HFF-Myc (cell line): ENCODE measurements around the gene NFAM1.

Experiments used
- DNase-seq: peaks from one replicate; pipeline ENCODE4 v3.0.0-alpha.2; 2011; ENCODE audit warnings: low read depth; ENCODE audit errors: extremely low read depth
- H3K4me3 ChIP-seq: replicated peaks from 2 replicates; pipeline ENCODE4 v1.5.1; 2011; ENCODE audit warnings: low read depth, mild to moderate bottlenecking, control low read depth, low read length
- TF ChIP-seq, protein P1 (sequence below): IDR thresholded peaks from 2 replicates; pipeline ENCODE4 v1.5.1; 2012; ENCODE audit warnings: mild to moderate bottlenecking, low read depth, low read length, control low read depth; ENCODE audit errors: missing control alignments

The NFAM1 gene

DNA sequence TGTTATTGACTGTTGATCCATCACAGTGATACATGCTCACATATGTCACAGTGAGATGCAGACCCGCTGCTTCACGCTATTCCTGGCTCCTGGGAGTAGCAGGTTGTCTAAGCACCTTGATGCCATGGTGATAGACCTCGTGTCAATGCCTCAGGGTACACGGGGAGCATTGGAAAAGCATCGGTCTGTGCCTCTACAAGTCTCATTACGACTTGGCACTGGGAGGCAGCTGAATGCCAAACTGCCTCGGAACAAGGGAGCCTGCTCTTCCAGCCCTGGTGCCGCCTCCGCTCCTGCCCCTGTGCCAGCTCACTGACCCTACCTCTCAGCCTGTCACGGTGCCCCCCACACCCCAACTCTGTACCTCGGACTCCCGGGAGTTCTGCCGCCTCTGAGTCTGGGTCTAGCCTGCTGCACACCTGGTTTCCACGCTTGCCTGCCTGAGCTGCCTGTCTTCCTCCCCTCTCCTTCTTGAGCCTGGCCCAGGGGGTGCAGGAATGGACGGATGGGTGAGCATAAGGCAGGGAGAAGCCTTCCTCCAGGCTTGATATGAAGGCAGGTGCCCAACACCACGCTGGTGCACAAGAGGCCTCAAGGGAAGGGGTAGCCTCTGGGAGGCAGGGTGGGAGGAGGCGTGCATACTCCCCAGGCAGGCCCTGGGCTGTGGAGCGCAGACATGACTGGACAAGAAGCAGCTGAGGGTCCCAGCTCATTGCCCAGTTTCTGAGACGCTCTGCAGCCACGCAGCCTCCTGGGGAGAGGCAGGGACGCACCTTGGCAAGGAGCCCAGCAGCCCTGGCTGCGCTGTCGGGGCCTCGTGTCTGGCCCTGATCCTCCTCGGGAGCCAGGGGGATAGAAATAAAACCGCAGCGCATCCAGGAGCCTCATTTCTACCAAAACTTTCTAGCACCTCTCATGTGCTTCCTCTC lies 1.8 kb upstream of the NFAM1 start:
- TF ChIP-seq, protein P1, sequence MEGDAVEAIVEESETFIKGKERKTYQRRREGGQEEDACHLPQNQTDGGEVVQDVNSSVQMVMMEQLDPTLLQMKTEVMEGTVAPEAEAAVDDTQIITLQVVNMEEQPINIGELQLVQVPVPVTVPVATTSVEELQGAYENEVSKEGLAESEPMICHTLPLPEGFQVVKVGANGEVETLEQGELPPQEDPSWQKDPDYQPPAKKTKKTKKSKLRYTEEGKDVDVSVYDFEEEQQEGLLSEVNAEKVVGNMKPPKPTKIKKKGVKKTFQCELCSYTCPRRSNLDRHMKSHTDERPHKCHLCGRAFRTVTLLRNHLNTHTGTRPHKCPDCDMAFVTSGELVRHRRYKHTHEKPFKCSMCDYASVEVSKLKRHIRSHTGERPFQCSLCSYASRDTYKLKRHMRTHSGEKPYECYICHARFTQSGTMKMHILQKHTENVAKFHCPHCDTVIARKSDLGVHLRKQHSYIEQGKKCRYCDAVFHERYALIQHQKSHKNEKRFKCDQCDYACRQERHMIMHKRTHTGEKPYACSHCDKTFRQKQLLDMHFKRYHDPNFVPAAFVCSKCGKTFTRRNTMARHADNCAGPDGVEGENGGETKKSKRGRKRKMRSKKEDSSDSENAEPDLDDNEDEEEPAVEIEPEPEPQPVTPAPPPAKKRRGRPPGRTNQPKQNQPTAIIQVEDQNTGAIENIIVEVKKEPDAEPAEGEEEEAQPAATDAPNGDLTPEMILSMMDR = no peak
- no peak overlapping the region for H3K4me3 ChIP-seq
- no peak for DNase-seq

DNA sequence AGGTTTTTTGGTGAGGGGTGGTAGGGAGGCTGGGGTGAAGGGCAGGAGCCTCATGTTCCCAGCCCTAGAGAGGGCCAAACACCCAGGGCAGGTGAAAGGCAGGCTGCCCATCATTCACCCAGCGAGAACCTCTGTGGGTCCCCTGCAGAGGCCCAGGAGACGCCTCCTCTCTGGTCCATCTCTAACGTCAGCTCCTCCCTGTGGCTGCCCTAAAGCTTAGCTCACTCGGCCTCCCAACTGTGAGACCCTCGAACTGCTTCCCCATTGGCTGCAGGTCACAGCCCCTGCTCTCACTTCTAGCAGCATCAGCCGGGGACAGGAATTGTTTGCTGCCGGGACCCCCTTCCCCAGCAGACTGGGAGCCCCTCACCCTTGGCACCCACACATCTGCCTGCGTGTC lies 615 bp upstream of the NFAM1 start:
- TF ChIP-seq, protein P1 = no peak
- no peak for DNase-seq
- H3K4me3 ChIP-seq = no peak overlapping the region

DNA sequence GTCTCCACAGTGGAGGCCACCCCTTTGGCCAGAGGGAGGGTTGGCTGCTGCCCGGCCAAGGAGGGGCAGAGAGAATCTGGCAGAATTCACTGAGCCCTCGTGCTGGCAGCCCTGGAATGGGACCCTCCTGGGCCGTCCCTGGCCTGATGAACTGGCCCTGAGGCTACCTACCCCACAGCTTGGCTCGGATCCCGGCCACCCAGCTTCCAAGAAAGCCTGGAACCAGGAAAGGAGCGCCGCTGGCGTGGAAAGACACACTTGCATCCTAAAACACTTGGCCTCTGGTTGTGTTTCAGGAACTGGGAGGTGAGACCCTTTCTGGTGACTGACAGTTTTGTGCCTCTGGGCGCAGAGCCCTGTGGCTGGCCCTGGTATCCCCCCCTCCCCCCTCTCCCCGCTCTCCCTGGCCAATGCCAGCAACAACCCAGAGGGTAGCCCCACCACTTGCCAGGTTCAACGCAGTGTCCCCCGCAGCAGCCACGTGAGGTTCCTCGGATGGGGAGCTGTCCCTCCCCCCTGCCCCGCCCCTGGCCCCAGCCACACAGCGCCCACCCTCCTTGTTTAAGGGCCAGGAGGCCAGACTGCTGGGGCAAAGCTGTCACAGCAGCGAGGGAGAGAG lies 693 bp downstream of the NFAM1 start:
- TF ChIP-seq, protein P1 = no peak
- no peak for DNase-seq
- no peak overlapping the region for H3K4me3 ChIP-seq

DNA sequence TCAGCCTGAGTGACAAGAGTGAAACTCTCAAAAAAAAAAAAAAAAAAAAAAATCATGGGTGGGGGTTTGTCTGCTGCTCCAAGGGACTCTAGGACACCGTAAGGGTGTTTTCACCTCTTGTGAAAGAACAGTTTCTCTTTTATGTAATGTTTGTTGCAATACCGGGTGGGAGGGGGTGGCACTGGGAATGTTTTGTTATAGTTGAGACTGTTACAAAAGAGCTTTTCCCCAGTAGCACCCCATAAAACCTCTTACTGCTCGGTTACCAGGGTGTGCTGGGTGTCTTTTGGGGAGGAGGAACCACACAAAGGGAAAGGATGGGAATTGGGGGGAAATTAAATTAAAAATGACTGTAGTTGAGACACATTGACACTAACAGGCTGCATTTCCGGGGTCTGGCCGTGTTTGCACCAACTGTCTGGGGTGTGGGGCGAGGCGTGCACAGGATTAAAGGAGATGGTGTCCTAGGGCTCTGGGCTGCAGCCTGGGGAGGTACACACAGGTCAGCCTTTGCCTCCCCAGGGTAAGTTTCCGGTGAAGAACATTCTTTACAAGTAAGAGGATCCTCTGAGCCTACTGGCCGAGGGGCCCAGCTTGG lies 1.6 kb downstream of the NFAM1 start:
- H3K4me3 ChIP-seq = no peak overlapping the region
- no peak for DNase-seq
- TF ChIP-seq, protein P1 = no peak

DNA sequence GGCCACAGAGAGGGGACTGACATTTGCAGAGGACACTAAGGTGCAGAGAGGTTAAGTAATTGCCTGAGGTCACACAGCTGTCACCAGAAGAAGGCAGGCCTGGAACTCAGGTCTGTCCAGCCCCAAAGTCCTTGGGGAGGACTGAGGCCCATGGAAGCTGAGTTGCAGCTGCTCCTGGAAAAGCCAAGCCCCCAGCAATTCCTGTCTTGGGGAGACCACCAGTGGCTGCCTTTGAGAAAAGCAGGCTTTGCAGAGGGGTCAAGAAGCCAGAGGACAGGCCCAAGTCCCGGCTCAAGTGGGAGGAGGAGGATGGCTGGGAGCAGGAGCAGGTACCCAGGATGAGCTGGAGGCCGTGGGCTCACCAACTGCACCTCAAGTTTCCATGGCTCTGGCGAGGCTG lies 3.4 kb downstream of the NFAM1 start:
- no peak for DNase-seq
- TF ChIP-seq, protein P1 = no peak
- H3K4me3 ChIP-seq = no peak overlapping the region

DNA sequence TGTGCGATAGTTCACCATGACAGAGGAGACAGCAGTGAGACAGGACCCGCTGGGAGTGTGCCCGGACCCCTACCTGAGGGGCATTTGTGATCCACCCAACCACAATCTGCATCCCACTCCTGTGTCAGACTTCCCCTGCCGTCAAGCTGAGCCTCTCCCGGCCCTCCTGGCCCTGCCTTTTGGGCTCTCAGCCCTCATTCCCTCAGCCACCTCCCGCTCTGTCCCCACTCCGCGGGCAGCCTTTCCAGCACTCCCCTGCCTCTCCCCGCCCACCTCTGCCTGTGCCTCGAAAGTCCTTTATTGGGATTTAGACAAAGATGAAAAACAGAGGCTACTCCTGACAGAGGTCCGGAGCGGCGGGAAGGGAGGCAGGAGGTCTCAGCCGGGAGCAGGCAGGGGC lies 4.2 kb downstream of the NFAM1 start:
- no peak for DNase-seq
- TF ChIP-seq, protein P1 = no peak
- H3K4me3 ChIP-seq = no peak overlapping the region
